GM23338 (cell line): Measurements from ENCODE around the gene SYNPR. TPM values are rescaled to one million over a fixed set of nuclear protein-coding genes. Genes with fewer than 3 reads are reported as not detected.

Source experiments
- ATAC-seq: fragments of 200-7000 bp; cut with Tn5 transposase; 3 replicates; pipeline ENCODE4 v1.9.1; 2020
- DNase-seq: peaks from one replicate; pipeline ENCODE4 v3.0.0-alpha.2; 2015; ENCODE audit warnings: low spot score
- H2AFZ ChIP-seq: fragments of 200-600 bp; sonication (generic); 2 replicates; pipeline ENCODE4 v1.8.0; 2016; ENCODE audit warnings: antibody characterized with exemption, mild to moderate bottlenecking, moderate library complexity
- H3F3A ChIP-seq: fragments of 200-600 bp; sonication (generic); replicated peaks from 2 replicates; pipeline ENCODE4 v1.8.0; 2017; ENCODE audit warnings: antibody characterized with exemption, mixed run types, low read depth
- H3K27ac ChIP-seq: fragments of 200-600 bp; sonication (generic); 2 replicates; pipeline ENCODE4 v1.6.1; 2016; ENCODE audit warnings: low read depth
- H3K27me3 ChIP-seq: fragments of 200-600 bp; sonication (generic); 2 replicates; pipeline ENCODE4 v1.8.0; 2016; ENCODE audit warnings: mild to moderate bottlenecking, mixed run types, moderate library complexity; ENCODE audit not compliant: insufficient read depth
- H3K36me3 ChIP-seq: fragments of 200-600 bp; sonication (generic); 2 replicates; pipeline ENCODE4 v1.8.0; 2016; ENCODE audit warnings: mild to moderate bottlenecking; ENCODE audit not compliant: insufficient read depth
- H3K4me1 ChIP-seq: fragments of 200-600 bp; sonication (generic); 2 replicates; pipeline ENCODE4 v1.8.0; 2016; ENCODE audit warnings: mild to moderate bottlenecking, moderate library complexity; ENCODE audit not compliant: insufficient read depth
- H3K4me2 ChIP-seq: fragments of 200-600 bp; sonication (generic); 2 replicates; pipeline ENCODE4 v1.7.1; 2017; ENCODE audit warnings: mixed run types
- H3K4me3 ChIP-seq: fragments of 200-600 bp; sonication (generic); 2 replicates; pipeline ENCODE4 v1.6.1; 2016; ENCODE audit warnings: mixed run types
- H3K79me2 ChIP-seq: fragments of 200-600 bp; sonication (generic); replicated peaks from 2 replicates; pipeline ENCODE4 v1.8.0; 2017; ENCODE audit warnings: mild to moderate bottlenecking; ENCODE audit not compliant: insufficient read depth
- H3K9me2 ChIP-seq: fragments of 200-600 bp; sonication (generic); 2 replicates; pipeline ENCODE4 v1.8.0; 2017; ENCODE audit not compliant: insufficient read depth
- H4K20me1 ChIP-seq: fragments of 200-600 bp; sonication (generic); replicated peaks from 2 replicates; pipeline ENCODE4 v1.8.0; 2017; ENCODE audit warnings: mild to moderate bottlenecking; ENCODE audit not compliant: insufficient read depth
- H3K27ac Mint-ChIP-seq: 2 replicates; pipeline ENCODE4 v1.8.0; 2020; ENCODE audit warnings: inconsistent platforms, mild to moderate bottlenecking, moderate library complexity, mixed read lengths
- H3K27me3 Mint-ChIP-seq: 3 replicates; pipeline ENCODE4 v1.8.0; 2022; ENCODE audit warnings: low read depth, mild to moderate bottlenecking, moderate library complexity, mixed read lengths, inconsistent platforms; ENCODE audit not compliant: insufficient read depth, poor library complexity
- H3K36me3 Mint-ChIP-seq: 3 replicates; pipeline ENCODE4 v1.8.0; 2021; ENCODE audit warnings: low read depth, mild to moderate bottlenecking, inconsistent platforms, moderate library complexity, mixed read lengths
- H3K4me1 Mint-ChIP-seq: 3 replicates; pipeline ENCODE4 v1.8.0; 2020; ENCODE audit warnings: mild to moderate bottlenecking, inconsistent platforms, mixed read lengths
- H3K4me3 Mint-ChIP-seq: 3 replicates; pipeline ENCODE4 v1.8.0; 2021; ENCODE audit warnings: moderate library complexity, mild to moderate bottlenecking, inconsistent platforms, mixed read lengths
- H3K9me3 Mint-ChIP-seq: 3 replicates; pipeline ENCODE4 v1.8.0; 2020; ENCODE audit warnings: moderate library complexity, mild to moderate bottlenecking, inconsistent platforms, mixed read lengths
- CREB1 ChIP-seq: fragments of 250-450 bp; sonication (Bioruptor Pico); IDR thresholded peaks from 2 replicates; pipeline ENCODE4 v1.5.0; 2020; ENCODE audit warnings: low read depth, mild to moderate bottlenecking, moderate library complexity
- CTCF ChIP-seq, 2 experiments: fragments of 200-600 bp in 1 of 2; sonication (generic) in 1 of 2; conservative IDR thresholded peaks; 2 replicates each; pipeline versions ENCODE4 v1.5.1 to v1.6.1; 2016 to 2017; ENCODE audit warnings: antibody characterized with exemption in 2 of 2, low read depth in 2 of 2, mild to moderate bottlenecking in 2 of 2, moderate library complexity in 1 of 2
- ETS1 ChIP-seq: IDR thresholded peaks from 2 replicates; pipeline ENCODE4 v1.6.1; 2016; ENCODE audit warnings: antibody characterized with exemption
- EZH2 ChIP-seq: fragments of 200-600 bp; sonication (generic); IDR thresholded peaks from one replicate; pipeline ENCODE4 v1.8.0; 2017; ENCODE audit warnings: antibody characterized with exemption, mild to moderate bottlenecking, low read depth; ENCODE audit not compliant: unreplicated experiment
- NANOG ChIP-seq: IDR thresholded peaks from 2 replicates; pipeline ENCODE4 v1.6.1; 2016; ENCODE audit warnings: antibody characterized with exemption, borderline replicate concordance
- POLR2AphosphoS5 ChIP-seq: IDR thresholded peaks from 2 replicates; pipeline ENCODE4 v1.6.1; 2016; ENCODE audit warnings: antibody characterized with exemption, low read depth
- STAT1 ChIP-seq: IDR thresholded peaks from one replicate; pipeline ENCODE4 v1.6.1; 2016; ENCODE audit warnings: antibody characterized with exemption; ENCODE audit not compliant: unreplicated experiment
- ZNF114 ChIP-seq: fragments of 250-450 bp; sonication (Bioruptor Pico); IDR thresholded peaks from 2 replicates; pipeline ENCODE4 v1.5.0; 2020; ENCODE audit warnings: mild to moderate bottlenecking, moderate library complexity
- ZNF331 ChIP-seq: fragments of 250-450 bp; sonication (Bioruptor Pico); IDR thresholded peaks from 2 replicates; pipeline ENCODE4 v1.5.0; 2020; ENCODE audit warnings: low read depth, mild to moderate bottlenecking, moderate library complexity
- ZNF462 ChIP-seq: fragments of 250-450 bp; sonication (Bioruptor Pico); IDR thresholded peaks from 2 replicates; pipeline ENCODE4 v1.5.0; 2020; ENCODE audit warnings: mild to moderate bottlenecking, moderate library complexity
- polyA plus RNA-seq: library from polyadenylated mRNA; unstranded; fragments of >200 nt; fragmentation: Nextera tagmentation; extraction: Ambion mirVana; gene quantifications from 2 replicates; pipeline ENCODE4 v1.2.1, GENCODE V29; 2016
- total RNA-seq: library from RNA; depleted of rRNA; stranded (reverse); fragments of >200 nt; shearing (Covaris generic); gene quantifications from 2 replicates; pipeline ENCODE4 v1.2.3, GENCODE V29; 2014

SYNPR gene
- total and polyA plus RNA-seq, 2 experiments from 2014 or later: 0.38 to 0.55 TPM

- H3K9me3 Mint-ChIP-seq: no peaks in the 10 kb centered on the region
- H2AFZ ChIP-seq: no peak overlapping the region
- DNase-seq (no peak), ATAC-seq (no peak)
- no peaks in the 10 kb centered on the region for H3K79me2 ChIP-seq
- no peak overlapping the region for H3K27ac Mint-ChIP-seq
- peaks cover 8% of the 10 kb centered on the region for H3K4me1 Mint-ChIP-seq
- H3K36me3 Mint-ChIP-seq: no peaks in the 10 kb centered on the region
- no peaks in the 10 kb centered on the region for H3F3A ChIP-seq
- no peaks in the 10 kb centered on the region for H4K20me1 ChIP-seq
- no peaks in the 10 kb centered on the region for H3K9me2 ChIP-seq
- H3K4me1 ChIP-seq: peaks cover 6% of the 10 kb centered on the region; the same call in 1 of the 2 replicates
- no peak overlapping the region for H3K4me3 Mint-ChIP-seq
- TF ChIP-seq EZH2 (no peak), CTCF (conservative IDR thresholded peaks at IDR 0.05; ENCODE audit: low read depth in 2 of 2) (no peak), ETS1 (no peak), ZNF114 (no peak), POLR2AphosphoS5 (no peak), STAT1 (no peak), ZNF331 (no peak), CREB1 (CRISPR knock-in tag) (no peak)
- peaks cover 3% of the 10 kb centered on the region for H3K27me3 Mint-ChIP-seq
- H3K27ac ChIP-seq: no peak overlapping the region
- H3K36me3 ChIP-seq: no peaks in the 10 kb centered on the region
- no peak overlapping the region for H3K4me2 ChIP-seq
- H3K4me3 ChIP-seq: no peak overlapping the region
- no peaks in the 10 kb centered on the region for H3K27me3 ChIP-seq
These were observed 109.5 kb downstream of the SYNPR start for GRCh38 chr3:63387568-63387967.

- Histone ChIP-seq H2AFZ (no peak overlapping the region), H3K27ac (no peak overlapping the region), H3K36me3 (no peaks in the 10 kb centered on the region), H3K4me2 (no peak overlapping the region), H3K9me2 (no peaks in the 10 kb centered on the region), H3K27me3 (no peaks in the 10 kb centered on the region), H3K79me2 (no peaks in the 10 kb centered on the region), H4K20me1 (no peaks in the 10 kb centered on the region), H3K4me1 (no peaks in the 10 kb centered on the region), H3K4me3 (no peak overlapping the region), H3F3A (no peaks in the 10 kb centered on the region)
- Mint-ChIP-seq H3K36me3 (no peaks in the 10 kb centered on the region), H3K27ac (no peak overlapping the region; the same call in 1 of the 2 replicates), H3K27me3 (peaks cover 3% of the 10 kb centered on the region), H3K4me1 (peaks cover 3% of the 10 kb centered on the region), H3K4me3 (no peak overlapping the region), H3K9me3 (no peaks in the 10 kb centered on the region)
- ATAC-seq (no peak), DNase-seq (no peak)
- TF ChIP-seq NANOG (no peak), ZNF331 (no peak), ETS1 (no peak), EZH2 (no peak), STAT1 (no peak), ZNF462 (CRISPR knock-in tag) (no peak)
These were observed 112.7 kb downstream of the SYNPR start for GRCh38 chr3:63390710-63391230.
